Transverse colon (tissue), 4 donors: ENCODE measurements around the gene NUMB. TPM values are rescaled to one million over a fixed set of nuclear protein-coding genes. Genes with fewer than 3 reads are reported as not detected.

Experiments
- DNase-seq: peaks from one replicate; pipeline ENCODE4 v3.0.0-alpha.2; 2019
- H3K27ac ChIP-seq, 4 donors: fragments of 200-600 bp; sonication (generic); 2 replicates each; pipeline ENCODE4 v1.5.1; 2016 to 2018; ENCODE audit warnings: inconsistent platforms in 4 of 4
- H3K27me3 ChIP-seq: fragments of 200-600 bp; sonication (generic); 2 replicates; pipeline ENCODE4 v1.5.1; 2017; ENCODE audit warnings: inconsistent platforms
- H3K36me3 ChIP-seq, 4 donors: fragments of 200-600 bp; sonication (generic); 2 replicates each; pipeline ENCODE4 v1.5.1; 2017 to 2019; ENCODE audit warnings: inconsistent platforms in 4 of 4
- H3K4me1 ChIP-seq, 4 donors: fragments of 200-600 bp; sonication (generic); 2 replicates each; pipeline ENCODE4 v1.5.1; 2017 to 2020; ENCODE audit warnings: inconsistent platforms in 4 of 4
- H3K4me3 ChIP-seq, 4 donors: fragments of 200-600 bp; sonication (generic); 1 replicate in 1 of 4; 2 replicates in 3 of 4; pipeline versions ENCODE4 v1.5.1 to v1.6.1; 2017 to 2019; ENCODE audit warnings: inconsistent platforms in 4 of 4
- H3K9me3 ChIP-seq, 2 donors: fragments of 200-600 bp; sonication (generic); 2 replicates each; pipeline ENCODE4 v1.5.1; 2017 to 2019; ENCODE audit warnings: inconsistent platforms in 2 of 2
- CTCF ChIP-seq, 5 experiments: fragments of 200-600 bp in 3 of 5; fragments of 450-650 bp in 2 of 5; sonication (generic) in 3 of 5; IDR thresholded peaks; 1 replicate in 2 of 5; 2 replicates in 3 of 5; pipeline ENCODE4 v1.5.1; 2016 to 2017; ENCODE audit warnings: antibody characterized with exemption in 5 of 5, inconsistent platforms in 3 of 5, mild to moderate bottlenecking in 2 of 5, moderate library complexity in 1 of 5
- EP300 ChIP-seq: sonication (generic); formaldehyde crosslinking; IDR thresholded peaks from one replicate; pipeline ENCODE4 v1.6.1; 2017; ENCODE audit warnings: antibody characterized with exemption, low read depth
- POLR2A ChIP-seq: fragments of 450-650 bp; IDR thresholded peaks from one replicate; pipeline ENCODE4 v1.6.1; 2016; ENCODE audit warnings: antibody characterized with exemption, mild to moderate bottlenecking, moderate library complexity
- POLR2AphosphoS5 ChIP-seq, 3 donors: sonication (generic); formaldehyde crosslinking; IDR thresholded peaks; one replicate each; pipeline ENCODE4 v1.6.1; 2016; ENCODE audit warnings: antibody characterized with exemption in 3 of 3
- WGBS, 2 donors: methylation state at CpG; one replicate each; pipeline ENCODE4 v1.1.5; 2018; ENCODE audit warnings: low coverage in 1 of 2; 5-methylcytosine and 5-hydroxymethylcytosine counted together
- in situ Hi-C, 4 donors: fragments of 200-750 bp; cut with MboI; loops; one replicate each; pipeline versions ENCODE4 v1.15.0 to v1.15.1; 2017; ENCODE audit warnings: low sequenced_read_pairs in 3 of 4, low pct_ligation_motif_present in 1 of 4, low pct_unique_long_range_greater_than_20kb in 1 of 4
- intact Hi-C: fragments of 100-400 bp; cut with DNase I; formaldehyde crosslinking; loops from one replicate; pipeline ENCODE4 v1.15.1; 2023; ENCODE audit warnings: low total_unique reads
- total RNA-seq, 4 donors: library from RNA; depleted of rRNA; stranded (reverse); fragments of >200 nt; gene quantifications; one replicate each; pipeline ENCODE4 v1.1.0, GENCODE V29; 2016

Gene NUMB
- total RNA-seq, 4 donors from 2014 or later, result 64.7 to 117 (median 103) TPM

- no peak overlapping the region for H3K4me3 ChIP-seq
- in situ Hi-C loops, result no loop called here
- peaks cover 14 to 30% (median 24%) of the 10 kb centered on the region in 4 donors for H3K4me1 ChIP-seq
- TF ChIP-seq POLR2AphosphoS5 (IDR thresholded peaks at IDR 0.05) (no peak), CTCF (IDR thresholded peaks at IDR 0.05) (no peak), POLR2A (no peak)
- 83 to 89% methylated on average over 5 to 6 of the region's 6 CpGs for WGBS, 2 donors
- H3K9me3 ChIP-seq, result no peaks in the 10 kb centered on the region
- no peak overlapping the region for H3K27ac ChIP-seq
- intact Hi-C loops, result no loop called here
- H3K27me3 ChIP-seq, result no peaks in the 10 kb centered on the region
- no peak for DNase-seq
- H3K36me3 ChIP-seq, result no peaks in the 10 kb centered on the region
Observed at GRCh38 chr14:73489481-73490175, 31.3 kb upstream of the NUMB start.

DNA sequence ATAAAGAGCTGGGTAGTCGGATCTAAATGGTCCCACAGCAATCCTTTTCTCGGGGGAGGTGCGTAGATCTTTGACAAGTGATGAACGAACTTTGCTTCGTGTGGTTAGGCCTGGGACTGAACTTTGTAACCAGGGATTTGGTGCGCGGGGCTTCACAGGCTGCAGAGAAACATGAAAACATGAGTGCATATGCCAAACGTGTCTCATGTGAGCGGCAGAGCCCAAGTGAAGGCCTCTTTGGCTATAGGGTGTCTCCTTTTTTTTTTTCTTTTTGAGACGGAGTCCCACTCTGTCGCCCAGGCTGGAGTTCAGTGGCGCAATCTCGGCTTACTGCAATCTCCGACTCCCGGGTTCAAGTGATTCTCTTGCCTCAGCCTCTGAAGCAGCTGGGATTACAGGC is 20.3 kb upstream of the NUMB start:
- in situ Hi-C loops, result loop anchor here in 1 of 4 donors (10.0 kb wide), 1 partner anchor 184 kb away; no protein-coding TSS in a partner anchor
- H3K36me3 ChIP-seq, result no peaks in the 10 kb centered on the region
- DNase-seq, result no peak
- H3K4me1 ChIP-seq, result no peaks in the 10 kb centered on the region
- intact Hi-C loops, result no loop called here
- no peaks in the 10 kb centered on the region for H3K9me3 ChIP-seq
- 92 to 98% methylated on average over 5 to 15 of the region's 15 CpGs for WGBS, 2 donors
- H3K4me3 ChIP-seq, result no peak overlapping the region
- H3K27ac ChIP-seq, result no peak overlapping the region
- no peaks in the 10 kb centered on the region for H3K27me3 ChIP-seq
- TF ChIP-seq EP300 (no peak), POLR2A (no peak), CTCF (IDR thresholded peaks at IDR 0.05) (no peak), POLR2AphosphoS5 (IDR thresholded peaks at IDR 0.05) (no peak)

- intact Hi-C loops (no loop called here), in situ Hi-C loops (loop anchor here in 1 of 4 donors (10.0 kb wide), 1 partner anchor 183 kb away; no protein-coding TSS in a partner anchor)
- no peaks in the 10 kb centered on the region for H3K4me1 ChIP-seq
- TF ChIP-seq POLR2A, result no peak
- TF ChIP-seq POLR2AphosphoS5 (IDR thresholded peaks at IDR 0.05), result no peak
- TF ChIP-seq EP300, result no peak
- TF ChIP-seq CTCF (IDR thresholded peaks at IDR 0.05), result no peak
- no peak overlapping the region for H3K4me3 ChIP-seq
- no peaks in the 10 kb centered on the region for H3K36me3 ChIP-seq
- no peak for DNase-seq
- H3K27me3 ChIP-seq, result no peaks in the 10 kb centered on the region
- H3K27ac ChIP-seq, result no peak overlapping the region
- 66 to 78% methylated on average over 2 to 6 of the region's 6 CpGs for WGBS, 2 donors
- H3K9me3 ChIP-seq, result no peaks in the 10 kb centered on the region
Observed at GRCh38 chr14:73477618-73478266, 19.4 kb upstream of the NUMB start.

DNA sequence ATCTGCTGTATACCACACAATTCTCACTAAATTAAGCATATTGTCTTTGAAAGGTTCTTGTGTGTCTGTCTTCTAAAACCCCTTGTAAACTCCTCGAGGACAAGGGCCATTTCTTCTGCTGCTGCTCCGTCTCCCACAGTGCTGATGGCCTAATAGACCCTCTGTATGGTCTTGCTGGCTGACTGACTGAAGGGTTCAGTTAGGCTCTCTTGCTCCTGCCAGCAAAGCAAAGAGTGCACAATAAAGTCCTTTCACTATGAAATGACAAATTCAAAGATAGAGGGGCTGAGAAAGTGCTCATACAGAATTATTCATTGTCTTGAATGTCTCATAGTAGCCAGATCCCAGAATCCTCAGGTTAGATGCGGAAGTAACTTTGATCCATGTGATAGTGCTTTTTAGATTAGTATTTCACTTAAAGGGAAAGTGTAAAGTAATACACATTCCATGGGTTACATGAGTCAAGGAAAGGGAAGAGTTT is 18.1 kb upstream of the NUMB start:
- in situ Hi-C loops (loop anchor here in 1 of 4 donors (10.0 kb wide), 1 partner anchor 182 kb away; no protein-coding TSS in a partner anchor), intact Hi-C loops (no loop called here)
- H3K27me3 ChIP-seq, result no peaks in the 10 kb centered on the region
- TF ChIP-seq POLR2A (no peak), EP300 (no peak), POLR2AphosphoS5 (IDR thresholded peaks at IDR 0.05) (no peak), CTCF (IDR thresholded peaks at IDR 0.05) (no peak)
- H3K4me1 ChIP-seq, result no peaks in the 10 kb centered on the region
- no peaks in the 10 kb centered on the region for H3K36me3 ChIP-seq
- no peak overlapping the region for H3K4me3 ChIP-seq
- 25 to 70% methylated on average over 1 to 3 of the region's 3 CpGs for WGBS, 2 donors
- no peak for DNase-seq
- no peak overlapping the region for H3K27ac ChIP-seq
- H3K9me3 ChIP-seq, result no peaks in the 10 kb centered on the region
